Right lobe of liver (tissue), 6 donors: ENCODE data around the gene CDC25A. TPM values are rescaled to one million over a fixed set of nuclear protein-coding genes. Genes with fewer than 3 reads are reported as not detected.

Experiments used
- ATAC-seq, 4 donors: fragments of 200-7000 bp; cut with Tn5 transposase; one replicate each; pipeline ENCODE4 v1.9.1; 2020; ENCODE audit warnings: mild to moderate bottlenecking in 4 of 4, moderate library complexity in 4 of 4
- DNase-seq, 3 donors: peaks; one replicate each; pipeline ENCODE4 v3.0.0-alpha.2; 2020
- H3K27ac ChIP-seq, 3 donors: fragments of 200-600 bp; one replicate each; pipeline ENCODE4 v1.8.0; 2022
- H3K27me3 ChIP-seq, 2 donors: fragments of 200-600 bp; one replicate each; pipeline ENCODE4 v1.8.0; 2022
- H3K36me3 ChIP-seq, 4 donors: fragments of 200-600 bp; sonication (generic) in 1 of 4; one replicate each; pipeline versions ENCODE4 v1.5.1 to v1.8.0; 2017 to 2022; ENCODE audit warnings: control low read depth in 1 of 4
- H3K4me1 ChIP-seq, 4 donors: fragments of 200-600 bp; sonication (generic) in 1 of 4; one replicate each; pipeline versions ENCODE4 v1.5.1 to v1.8.0; 2017 to 2022; ENCODE audit warnings: control low read depth in 1 of 4
- H3K4me3 ChIP-seq, 3 donors: fragments of 200-600 bp; one replicate each; pipeline ENCODE4 v1.8.0; 2022
- H3K9me3 ChIP-seq, 4 donors: fragments of 200-600 bp; sonication (generic) in 1 of 4; one replicate each; pipeline versions ENCODE4 v1.5.1 to v1.8.0; 2017 to 2022; ENCODE audit warnings: control low read depth in 1 of 4
- POLR2A ChIP-seq: fragments of 450-650 bp; IDR thresholded peaks from one replicate; pipeline ENCODE4 v1.6.1; 2017; ENCODE audit warnings: antibody characterized with exemption, mild to moderate bottlenecking
- WGBS: methylation state at CpG from one replicate; pipeline ENCODE4 v1.1.6; 2018; ENCODE audit warnings: low coverage, low lambda C conversion rate; ENCODE audit not compliant: insufficient coverage; ENCODE audit errors: missing lambda C conversion rate; 5-methylcytosine and 5-hydroxymethylcytosine counted together
- intact Hi-C, 2 donors: fragments of 100-400 bp; cut with DNase I; formaldehyde crosslinking; loops; one replicate each; pipeline versions ENCODE4 v1.11.2 to v1.14.1; 2022
- total RNA-seq, 6 experiments: library from RNA; depleted of rRNA in 2 of 6; stranded (reverse); fragments of >200 nt in 2 of 6; fragmentation: NEBNext Ultra II Directional in 3 of 6; extraction: Animal tissue kit (Norgen Biotek cat#: 25700) in 3 of 6; gene quantifications; one replicate each; pipeline versions ENCODE4 v1.1.0 to v1.2.4, GENCODE V29; 2016 to 2023
- TF ChIP-seq, protein P1 (sequence below), 4 donors: fragments of 200-600 bp in 3 of 4; fragments of 450-650 bp in 1 of 4; IDR thresholded peaks; one replicate each; pipeline versions ENCODE4 v1.5.1 to v1.8.0; 2016 to 2022; ENCODE audit warnings: antibody characterized with exemption in 4 of 4, mild to moderate bottlenecking in 2 of 4
- donor health status: DM: no; HTN: yes; CAD: no.
- donor health status: DM: no; HTN: no; CAD: no.
- donor health status: DM: no; HTN: no; CAD: no.
- donor health status: DM: no; HTN: yes; CAD: no.
- donor health status: DM: no; HTN: yes; CAD: no.

Gene CDC25A
- total RNA-seq, 6 experiments from 2014 or later = 0.27 to 8.8 (median 0.56) TPM

DNA sequence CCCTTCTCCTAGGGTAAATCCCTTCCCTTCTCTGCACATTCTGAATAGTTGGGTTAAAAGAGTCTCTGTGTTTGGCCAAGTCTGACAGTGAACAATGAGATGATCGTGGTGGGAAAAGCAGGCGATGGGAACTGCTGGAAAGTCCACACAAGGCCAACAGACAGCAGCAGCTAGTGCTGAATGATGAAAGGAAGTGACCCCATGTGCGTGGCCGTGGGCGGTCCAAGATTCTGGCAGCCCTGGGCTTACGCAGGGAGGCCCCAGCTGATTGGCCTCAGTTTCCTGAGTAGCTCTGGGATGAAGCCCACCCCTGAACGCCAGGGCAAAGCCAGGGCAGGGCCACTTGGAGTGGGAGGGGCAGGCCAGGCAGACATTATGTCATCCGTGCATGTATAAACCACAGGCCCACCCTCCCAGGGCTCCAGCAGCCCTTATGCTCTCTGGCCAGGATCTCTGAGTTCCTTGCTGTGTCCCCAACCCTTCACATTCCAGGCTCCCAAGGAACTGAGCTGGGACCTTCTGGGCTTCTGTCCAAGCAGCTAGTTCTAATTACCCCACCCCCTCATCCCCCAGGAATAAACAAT, 57.8 kb downstream of the CDC25A start:
- Histone ChIP-seq H3K4me1 (no peaks in the 10 kb centered on the region), H3K27ac (peak overlapping the region in 2 of 3 donors; percentile 53 to 70), H3K4me3 (no peak overlapping the region), H3K27me3 (no peaks in the 10 kb centered on the region), H3K36me3 (no peaks in the 10 kb centered on the region), H3K9me3 (no peaks in the 10 kb centered on the region)
- intact Hi-C loops = no loop called here
- 46% methylated on average over 4 of the region's 8 CpGs for WGBS
- ATAC-seq (peak; percentile 82 to 93 (median 87)), DNase-seq (peak; percentile 59 to 71 (median 60))
- TF ChIP-seq, protein P1, sequence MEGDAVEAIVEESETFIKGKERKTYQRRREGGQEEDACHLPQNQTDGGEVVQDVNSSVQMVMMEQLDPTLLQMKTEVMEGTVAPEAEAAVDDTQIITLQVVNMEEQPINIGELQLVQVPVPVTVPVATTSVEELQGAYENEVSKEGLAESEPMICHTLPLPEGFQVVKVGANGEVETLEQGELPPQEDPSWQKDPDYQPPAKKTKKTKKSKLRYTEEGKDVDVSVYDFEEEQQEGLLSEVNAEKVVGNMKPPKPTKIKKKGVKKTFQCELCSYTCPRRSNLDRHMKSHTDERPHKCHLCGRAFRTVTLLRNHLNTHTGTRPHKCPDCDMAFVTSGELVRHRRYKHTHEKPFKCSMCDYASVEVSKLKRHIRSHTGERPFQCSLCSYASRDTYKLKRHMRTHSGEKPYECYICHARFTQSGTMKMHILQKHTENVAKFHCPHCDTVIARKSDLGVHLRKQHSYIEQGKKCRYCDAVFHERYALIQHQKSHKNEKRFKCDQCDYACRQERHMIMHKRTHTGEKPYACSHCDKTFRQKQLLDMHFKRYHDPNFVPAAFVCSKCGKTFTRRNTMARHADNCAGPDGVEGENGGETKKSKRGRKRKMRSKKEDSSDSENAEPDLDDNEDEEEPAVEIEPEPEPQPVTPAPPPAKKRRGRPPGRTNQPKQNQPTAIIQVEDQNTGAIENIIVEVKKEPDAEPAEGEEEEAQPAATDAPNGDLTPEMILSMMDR (IDR thresholded peaks at IDR 0.05) = no peak
- TF ChIP-seq POLR2A = no peak

DNA sequence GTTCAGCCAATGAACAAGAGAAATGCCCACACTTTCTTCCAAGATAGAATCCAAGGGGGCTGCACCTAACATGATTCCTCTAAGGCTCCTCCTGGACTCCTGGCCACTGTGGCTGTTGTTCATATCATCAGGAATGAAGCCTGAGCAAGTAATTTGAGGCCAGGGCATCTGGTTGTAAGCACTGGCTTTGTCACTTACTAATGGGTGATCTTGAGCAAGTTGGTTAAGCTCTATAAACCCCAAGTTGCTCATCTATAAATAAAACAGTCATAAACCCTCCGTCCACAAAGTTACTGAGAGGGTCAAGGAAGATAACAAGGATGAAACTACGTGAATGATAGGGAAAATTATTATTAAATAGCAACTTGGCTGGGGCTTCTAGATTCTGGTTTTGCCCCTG, 58.3 kb downstream of the CDC25A start:
- no peak overlapping the region for H3K4me3 ChIP-seq
- H3K4me1 ChIP-seq = no peaks in the 10 kb centered on the region
- H3K36me3 ChIP-seq = no peaks in the 10 kb centered on the region
- no peaks in the 10 kb centered on the region for H3K27me3 ChIP-seq
- 64% methylated on average over 2 of the region's 2 CpGs for WGBS
- no peak for TF ChIP-seq POLR2A
- TF ChIP-seq, protein P1 (IDR thresholded peaks at IDR 0.05) = no peak
- DNase-seq = no peak
- peak overlapping the region in 2 of 3 donors; percentile 43 to 53 for H3K27ac ChIP-seq
- no peak for ATAC-seq
- H3K9me3 ChIP-seq = no peaks in the 10 kb centered on the region
- intact Hi-C loops = no loop called here

DNA sequence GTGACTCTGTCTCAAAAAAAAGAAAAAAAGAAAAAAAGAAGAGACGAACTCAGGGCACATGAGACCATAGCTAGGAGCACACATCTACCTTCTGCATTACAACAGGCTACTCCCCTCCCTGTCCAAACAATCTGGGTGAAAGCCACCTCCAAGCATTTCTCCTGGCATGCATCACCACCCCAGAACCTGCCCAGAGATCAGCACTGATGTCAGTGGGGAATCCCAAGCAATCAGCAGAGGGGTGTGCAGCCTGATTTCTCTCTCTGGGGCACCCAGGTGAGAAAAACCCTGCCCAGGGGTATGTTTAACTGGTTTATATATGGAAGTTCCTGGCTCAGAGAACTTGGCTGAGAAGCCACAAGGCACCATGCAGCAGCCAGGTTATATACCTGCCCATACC, 59.4 kb downstream of the CDC25A start:
- WGBS = no CpG with 5 or more reads among the region's 1 CpG
- no peak for ATAC-seq
- Histone ChIP-seq H3K27ac (no peak overlapping the region), H3K36me3 (no peaks in the 10 kb centered on the region), H3K4me3 (no peak overlapping the region), H3K27me3 (no peaks in the 10 kb centered on the region), H3K9me3 (no peaks in the 10 kb centered on the region), H3K4me1 (no peaks in the 10 kb centered on the region)
- TF ChIP-seq POLR2A = no peak
- TF ChIP-seq, protein P1 (IDR thresholded peaks at IDR 0.05) = no peak
- intact Hi-C loops = no loop called here
- no peak for DNase-seq

GRCh38 chr3:48125886-48126622, 62.2 kb downstream of the CDC25A start:
- Histone ChIP-seq H3K36me3 (no peaks in the 10 kb centered on the region), H3K9me3 (no peaks in the 10 kb centered on the region), H3K27ac (no peak overlapping the region), H3K27me3 (no peaks in the 10 kb centered on the region), H3K4me3 (no peak overlapping the region), H3K4me1 (no peaks in the 10 kb centered on the region)
- ATAC-seq (no peak), DNase-seq (no peak)
- no peak for TF ChIP-seq POLR2A
- TF ChIP-seq, protein P1 (IDR thresholded peaks at IDR 0.05) = no peak
- 90% methylated on average over 7 of the region's 9 CpGs for WGBS
- intact Hi-C loops = no loop called here
